22Rv1 (cell line): ENCODE measurements around the gene MEPCE.

Source experiments
- H3K27ac ChIP-seq: fragments of 450-650 bp; 2 replicates; pipeline ENCODE4 v1.5.1; 2017
- ZFX ChIP-seq: fragments of 450-650 bp; IDR thresholded peaks from 2 replicates; pipeline ENCODE4 v1.6.1; 2017; ENCODE audit warnings: antibody characterized with exemption, borderline replicate concordance
- TF ChIP-seq, protein P1 (sequence below): fragments of 450-650 bp; IDR thresholded peaks from 2 replicates; pipeline ENCODE4 v1.5.1; 2017; ENCODE audit warnings: mild to moderate bottlenecking

MEPCE gene

DNA sequence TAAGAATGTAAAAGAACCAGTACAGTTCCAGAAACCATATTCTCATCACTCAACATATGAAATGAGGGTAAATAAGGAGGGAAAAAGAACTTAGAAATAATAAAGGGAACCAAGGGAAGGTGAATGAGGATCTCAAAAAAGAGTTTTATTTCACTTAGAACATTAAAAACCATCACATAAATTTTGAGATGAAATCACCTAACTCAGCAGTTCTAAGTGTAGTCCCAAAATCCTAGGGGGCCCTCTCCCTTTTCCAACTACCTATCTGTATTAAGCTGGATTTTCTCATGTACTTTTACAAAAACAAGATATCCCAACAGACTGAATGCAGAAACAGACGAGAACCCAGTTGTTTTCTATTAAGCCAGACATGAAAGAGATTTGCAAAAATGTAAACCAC is 4.3 kb upstream of the MEPCE start:
- H3K27ac ChIP-seq: no peak overlapping the region
- TF ChIP-seq ZFX: no peak
- TF ChIP-seq, protein P1, sequence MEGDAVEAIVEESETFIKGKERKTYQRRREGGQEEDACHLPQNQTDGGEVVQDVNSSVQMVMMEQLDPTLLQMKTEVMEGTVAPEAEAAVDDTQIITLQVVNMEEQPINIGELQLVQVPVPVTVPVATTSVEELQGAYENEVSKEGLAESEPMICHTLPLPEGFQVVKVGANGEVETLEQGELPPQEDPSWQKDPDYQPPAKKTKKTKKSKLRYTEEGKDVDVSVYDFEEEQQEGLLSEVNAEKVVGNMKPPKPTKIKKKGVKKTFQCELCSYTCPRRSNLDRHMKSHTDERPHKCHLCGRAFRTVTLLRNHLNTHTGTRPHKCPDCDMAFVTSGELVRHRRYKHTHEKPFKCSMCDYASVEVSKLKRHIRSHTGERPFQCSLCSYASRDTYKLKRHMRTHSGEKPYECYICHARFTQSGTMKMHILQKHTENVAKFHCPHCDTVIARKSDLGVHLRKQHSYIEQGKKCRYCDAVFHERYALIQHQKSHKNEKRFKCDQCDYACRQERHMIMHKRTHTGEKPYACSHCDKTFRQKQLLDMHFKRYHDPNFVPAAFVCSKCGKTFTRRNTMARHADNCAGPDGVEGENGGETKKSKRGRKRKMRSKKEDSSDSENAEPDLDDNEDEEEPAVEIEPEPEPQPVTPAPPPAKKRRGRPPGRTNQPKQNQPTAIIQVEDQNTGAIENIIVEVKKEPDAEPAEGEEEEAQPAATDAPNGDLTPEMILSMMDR: no peak

DNA sequence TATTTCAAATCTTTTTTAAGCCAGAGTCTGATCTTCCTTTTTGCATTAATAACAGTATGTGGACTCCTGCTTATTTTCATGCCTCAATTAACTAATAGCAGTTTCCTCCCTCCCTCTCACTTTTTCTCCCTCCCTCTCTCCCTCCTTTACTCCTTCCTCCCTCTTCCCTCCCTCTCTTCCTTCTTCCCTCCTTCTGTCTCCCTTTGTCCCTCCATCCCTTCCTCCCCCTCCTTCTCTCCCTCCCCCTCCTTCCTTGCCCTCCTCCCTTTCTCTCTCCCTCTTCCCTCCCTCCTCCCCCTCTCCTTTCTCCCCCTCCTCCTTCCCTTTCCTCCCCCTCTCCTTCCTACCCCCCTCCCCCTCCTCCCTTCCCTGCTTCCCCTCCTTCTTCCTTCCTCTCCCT is 3.1 kb upstream of the MEPCE start:
- TF ChIP-seq, protein P1: no peak
- no peak for TF ChIP-seq ZFX
- no peak overlapping the region for H3K27ac ChIP-seq

DNA sequence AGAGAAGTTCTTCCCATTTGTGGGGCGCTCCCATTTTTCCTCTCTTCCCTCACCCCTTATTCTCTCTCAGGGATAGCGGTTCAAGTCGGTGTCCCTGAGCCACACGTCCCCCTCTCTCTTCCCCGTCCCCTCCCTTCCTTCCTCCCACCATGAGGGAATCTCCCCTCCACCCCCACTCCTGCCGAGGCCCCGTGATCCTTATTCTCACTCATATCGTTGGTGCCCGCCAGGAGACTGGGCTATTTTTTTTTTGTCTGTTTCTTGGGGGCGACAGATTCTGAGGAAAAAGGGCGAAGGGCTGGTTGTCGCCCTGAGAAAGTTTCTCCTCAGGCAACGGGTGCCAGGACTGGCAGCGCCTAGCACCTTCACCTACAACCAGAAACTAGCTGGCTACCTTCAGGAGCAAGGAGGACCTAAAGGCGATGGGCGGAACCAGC is 1.9 kb upstream of the MEPCE start:
- TF ChIP-seq, protein P1: no peak
- no peak for TF ChIP-seq ZFX
- peak overlapping the region; percentile 100 for H3K27ac ChIP-seq

DNA sequence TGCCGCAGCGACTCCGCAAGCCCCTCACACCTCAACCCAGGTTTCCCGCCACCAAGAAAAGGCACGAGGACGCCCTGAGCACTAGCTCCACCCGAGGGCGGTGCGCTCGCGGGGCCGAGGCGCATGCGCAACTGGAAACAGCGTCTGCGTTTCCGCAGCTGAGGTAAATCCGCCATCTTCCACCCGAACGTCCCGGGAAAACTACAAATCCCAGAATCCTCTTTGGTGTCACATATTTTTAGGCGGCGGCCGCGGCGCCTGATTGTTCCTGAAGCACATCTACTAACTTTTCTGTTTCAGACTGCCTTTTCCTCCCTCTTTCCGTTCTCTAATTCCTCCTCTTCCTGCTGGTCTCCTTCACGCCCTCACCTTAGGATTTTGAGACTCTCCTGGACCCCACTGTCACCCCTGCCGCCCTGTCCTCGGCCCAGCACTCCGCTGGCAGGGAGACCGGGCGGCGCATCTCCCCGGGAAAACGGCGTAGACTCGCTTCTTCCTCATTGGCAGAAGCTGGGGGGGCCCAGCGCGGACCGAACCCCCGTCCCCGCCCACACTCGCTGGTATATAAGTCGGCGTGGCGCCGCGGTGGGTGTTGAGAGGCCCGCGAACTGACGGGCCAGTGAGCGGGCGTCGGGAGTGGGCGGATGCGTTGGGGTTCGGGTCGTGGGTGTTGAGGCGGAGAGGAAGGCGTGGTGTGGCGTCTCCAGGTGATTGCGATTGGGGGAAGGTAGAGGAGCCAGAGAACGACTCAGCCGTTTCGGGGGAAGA is 1.2 kb upstream of the MEPCE start, which contains the start of gene ZCWPW1:
ZCWPW1 (minus strand) TSS at position 505 of the 768 bp plus-strand sequence. CDS start 8,054 bp downstream, outside the sequence.
- TF ChIP-seq, protein P1: no peak
- TF ChIP-seq ZFX: no peak
- peak within 1 kb of the TSS; percentile 100 for H3K27ac ChIP-seq

DNA sequence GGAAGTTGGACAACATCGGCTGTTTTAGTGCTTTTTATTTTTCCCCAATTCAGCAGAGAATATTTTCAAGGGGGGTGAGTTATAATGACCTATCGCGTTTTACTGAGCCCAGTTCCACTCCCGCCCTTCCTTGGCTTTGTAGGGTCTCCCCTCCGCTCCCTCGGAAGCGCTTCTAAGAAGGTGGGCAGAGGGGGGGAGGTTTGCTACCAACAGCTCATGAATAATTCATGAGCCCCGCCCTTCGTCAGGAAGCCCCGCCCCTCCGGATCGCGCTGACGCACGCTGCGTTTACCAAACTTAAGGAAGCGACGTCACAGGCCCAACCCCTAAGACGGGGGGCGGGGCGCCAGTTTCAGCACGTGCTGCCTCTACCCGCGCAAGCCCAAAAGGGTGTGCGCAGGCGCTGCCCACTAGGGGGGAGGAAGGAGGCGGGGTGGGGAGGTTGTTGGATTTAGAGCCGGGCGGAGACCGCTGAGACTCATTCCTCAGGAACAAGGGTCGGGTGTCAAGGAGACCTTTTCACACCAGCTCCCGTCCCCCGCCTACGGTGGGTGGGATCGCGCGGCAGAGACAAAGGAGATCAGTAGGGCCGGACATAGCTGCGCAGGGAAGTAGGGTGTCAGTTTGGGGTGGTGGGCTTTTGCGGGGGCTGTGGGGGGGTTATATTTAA is 529 bp upstream of the MEPCE start:
- no peak for TF ChIP-seq ZFX
- TF ChIP-seq, protein P1: no peak
- H3K27ac ChIP-seq: peak overlapping the region; percentile 100

DNA sequence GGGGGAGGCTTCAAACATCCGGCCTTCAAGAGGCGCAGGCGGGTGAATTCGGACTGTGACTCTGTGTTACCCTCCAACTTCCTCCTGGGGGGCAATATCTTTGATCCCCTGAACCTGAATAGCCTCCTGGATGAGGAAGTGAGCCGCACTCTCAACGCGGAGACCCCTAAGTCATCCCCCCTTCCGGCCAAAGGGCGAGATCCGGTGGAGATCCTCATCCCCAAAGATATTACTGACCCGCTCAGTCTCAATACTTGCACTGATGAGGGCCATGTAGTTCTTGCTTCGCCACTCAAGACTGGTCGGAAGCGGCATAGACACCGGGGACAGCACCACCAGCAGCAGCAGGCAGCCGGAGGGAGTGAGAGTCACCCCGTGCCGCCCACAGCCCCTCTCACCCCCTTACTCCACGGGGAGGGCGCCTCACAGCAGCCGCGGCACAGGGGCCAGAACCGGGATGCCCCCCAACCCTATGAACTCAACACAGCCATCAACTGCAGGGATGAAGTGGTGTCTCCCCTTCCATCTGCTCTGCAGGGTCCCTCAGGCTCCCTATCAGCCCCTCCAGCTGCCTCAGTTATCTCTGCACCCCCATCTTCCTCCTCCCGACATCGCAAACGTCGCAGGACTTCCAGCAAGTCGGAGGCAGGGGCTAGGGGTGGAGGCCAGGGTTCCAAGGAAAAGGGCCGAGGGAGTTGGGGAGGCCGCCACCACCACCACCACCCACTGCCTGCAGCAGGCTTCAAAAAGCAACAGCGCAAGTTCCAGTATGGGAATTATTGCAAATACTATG is 1.1 kb downstream of the MEPCE start:
- H3K27ac ChIP-seq: peak overlapping the region; percentile 100

More for the DNA sequence above, 1.1 kb downstream of the MEPCE start:
- TF ChIP-seq, protein P1: no peak
- TF ChIP-seq ZFX: no peak
